ENCODE measurements around the gene RPAP3. TPM values are rescaled to one million over a fixed set of nuclear protein-coding genes. Genes with fewer than 3 reads are reported as not detected.

RPAP3 gene
- polyA plus RNA-seq, 3 donors = 9.6 to 20.6 (median 19.0) TPM

DNA sequence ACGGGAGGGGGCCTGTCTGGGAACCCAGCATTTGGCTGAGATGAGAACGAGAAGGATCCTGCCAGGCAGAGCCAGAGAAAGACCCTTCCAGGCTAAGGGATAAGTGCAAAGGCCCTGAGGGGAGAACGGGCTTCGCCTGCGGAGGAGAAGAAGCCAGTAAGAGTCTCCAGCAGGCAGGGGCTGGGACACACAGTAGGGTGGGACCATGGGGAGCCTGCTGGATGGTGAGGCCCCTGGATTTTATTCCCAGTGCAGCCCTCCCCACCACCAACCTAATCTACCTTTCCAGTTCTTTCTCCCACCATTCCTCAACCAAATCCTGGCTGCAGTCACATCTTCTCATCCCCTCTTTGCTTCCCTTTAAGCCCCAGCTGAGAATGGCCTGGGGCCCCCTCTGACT is 40.2 kb upstream of the RPAP3 start:
- WGBS (ENCODE audit: insufficient coverage) = 96% methylated on average over 4 of the region's 5 CpGs
- Histone ChIP-seq H3K27ac (ENCODE audit: low read depth in 1 of 2, low read length in 2 of 2) (no peak overlapping the region), H3K4me2 (replicated peaks; ENCODE audit: extremely low read depth, low read length, poor library complexity, severe bottlenecking) (no peak overlapping the region)

DNA sequence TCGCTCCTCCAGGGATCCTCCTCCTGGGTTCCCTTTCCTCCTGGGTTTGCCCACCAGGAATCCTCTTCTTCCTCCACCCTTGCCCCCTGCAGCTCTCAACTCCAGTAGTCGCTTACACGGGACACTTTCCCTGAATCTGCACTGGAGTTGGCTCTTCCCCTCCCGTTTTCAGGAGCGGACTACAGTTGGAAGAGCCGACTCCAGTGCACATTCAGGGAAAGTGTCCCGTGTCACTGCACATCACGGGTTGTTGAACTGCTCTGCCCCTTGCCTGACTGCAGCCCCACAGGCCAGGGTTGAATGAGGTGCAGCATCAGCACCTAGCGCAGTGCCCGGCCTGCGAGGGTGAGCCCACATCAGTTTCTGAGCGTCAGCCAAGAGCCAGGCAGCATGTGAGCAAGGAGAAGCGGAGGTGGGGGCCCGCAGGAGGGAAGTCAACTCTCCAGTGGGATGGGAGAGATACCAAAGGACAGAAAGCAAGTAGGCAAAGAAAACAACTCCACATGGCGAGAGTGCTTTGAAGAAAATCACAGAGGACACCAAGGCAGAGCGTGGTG is 39.7 kb upstream of the RPAP3 start:
- H3K4me3 Mint-ChIP-seq = no peak overlapping the region
- no peaks in the 10 kb centered on the region for H3K36me3 Mint-ChIP-seq
- TF ChIP-seq, protein P1, sequence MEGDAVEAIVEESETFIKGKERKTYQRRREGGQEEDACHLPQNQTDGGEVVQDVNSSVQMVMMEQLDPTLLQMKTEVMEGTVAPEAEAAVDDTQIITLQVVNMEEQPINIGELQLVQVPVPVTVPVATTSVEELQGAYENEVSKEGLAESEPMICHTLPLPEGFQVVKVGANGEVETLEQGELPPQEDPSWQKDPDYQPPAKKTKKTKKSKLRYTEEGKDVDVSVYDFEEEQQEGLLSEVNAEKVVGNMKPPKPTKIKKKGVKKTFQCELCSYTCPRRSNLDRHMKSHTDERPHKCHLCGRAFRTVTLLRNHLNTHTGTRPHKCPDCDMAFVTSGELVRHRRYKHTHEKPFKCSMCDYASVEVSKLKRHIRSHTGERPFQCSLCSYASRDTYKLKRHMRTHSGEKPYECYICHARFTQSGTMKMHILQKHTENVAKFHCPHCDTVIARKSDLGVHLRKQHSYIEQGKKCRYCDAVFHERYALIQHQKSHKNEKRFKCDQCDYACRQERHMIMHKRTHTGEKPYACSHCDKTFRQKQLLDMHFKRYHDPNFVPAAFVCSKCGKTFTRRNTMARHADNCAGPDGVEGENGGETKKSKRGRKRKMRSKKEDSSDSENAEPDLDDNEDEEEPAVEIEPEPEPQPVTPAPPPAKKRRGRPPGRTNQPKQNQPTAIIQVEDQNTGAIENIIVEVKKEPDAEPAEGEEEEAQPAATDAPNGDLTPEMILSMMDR (IDR thresholded peaks at IDR 0.05) = no peak
- H3K27ac Mint-ChIP-seq = peak overlapping the region in 1 of 7 donors; percentile 18
- Histone ChIP-seq H3K4me2 (replicated peaks; ENCODE audit: extremely low read depth, low read length, poor library complexity, severe bottlenecking) (no peak overlapping the region), H3K36me3 (replicated peaks in 1 of 2; ENCODE audit: control insufficient read depth in 1 of 2, insufficient read depth in 2 of 2, low read length in 2 of 2) (no peaks in the 10 kb centered on the region), H3K4me1 (ENCODE audit: control insufficient read depth in 1 of 2, insufficient read depth in 2 of 2, low read length in 2 of 2) (peaks cover 20 to 21% of the 10 kb centered on the region in 2 donors), H3K9me3 (replicated peaks in 1 of 2; ENCODE audit: control insufficient read depth in 1 of 2, insufficient read depth in 1 of 2, low read length in 2 of 2) (no peaks in the 10 kb centered on the region), H3K27me3 (ENCODE audit: control insufficient read depth in 2 of 2, insufficient read depth in 2 of 2, low read length in 2 of 2) (no peaks in the 10 kb centered on the region), H3K9ac (ENCODE audit: insufficient read depth, low read length, poor library complexity, severe bottlenecking) (no peak overlapping the region), H3K27ac (ENCODE audit: low read depth in 1 of 2, low read length in 2 of 2) (no peak overlapping the region), H3K4me3 (replicated peaks in 1 of 3; ENCODE audit: low read depth in 2 of 3, low read length in 3 of 3) (no peak overlapping the region), H3K79me2 (ENCODE audit: insufficient read depth, low read length) (no peaks in the 10 kb centered on the region), H4K20me1 (ENCODE audit: insufficient read depth, low read length) (no peaks in the 10 kb centered on the region), H2AFZ (ENCODE audit: insufficient read depth, low read depth, low read length, poor library complexity, severe bottlenecking) (no peak overlapping the region)
- intact Hi-C loops (cut with micrococcal nuclease) = no loop called here
- peaks cover 14 to 30% (median 18%) of the 10 kb centered on the region in 3 donors for H3K27me3 Mint-ChIP-seq (ENCODE audit: low read depth in 3 of 3)
- DNase-seq = no peak
- peaks cover 0 to 1% (median 0%) of the 10 kb centered on the region in 7 donors for H3K9me3 Mint-ChIP-seq
- WGBS (ENCODE audit: insufficient coverage) = 95% methylated on average over 14 of the region's 16 CpGs
- peaks cover 35% of the 10 kb centered on the region for H3K4me1 Mint-ChIP-seq

More for the DNA sequence above, 40.2 kb upstream of the RPAP3 start:
- Histone ChIP-seq H3K36me3 (replicated peaks in 1 of 2; ENCODE audit: control insufficient read depth in 1 of 2, insufficient read depth in 2 of 2, low read length in 2 of 2) (no peaks in the 10 kb centered on the region), H3K4me1 (ENCODE audit: control insufficient read depth in 1 of 2, insufficient read depth in 2 of 2, low read length in 2 of 2) (peaks cover 17 to 21% of the 10 kb centered on the region in 2 donors), H4K20me1 (ENCODE audit: insufficient read depth, low read length) (no peaks in the 10 kb centered on the region), H3K79me2 (ENCODE audit: insufficient read depth, low read length) (no peaks in the 10 kb centered on the region), H2AFZ (ENCODE audit: insufficient read depth, low read depth, low read length, poor library complexity, severe bottlenecking) (no peak overlapping the region), H3K9ac (ENCODE audit: insufficient read depth, low read length, poor library complexity, severe bottlenecking) (no peak overlapping the region), H3K27me3 (ENCODE audit: control insufficient read depth in 2 of 2, insufficient read depth in 2 of 2, low read length in 2 of 2) (no peaks in the 10 kb centered on the region), H3K9me3 (replicated peaks in 1 of 2; ENCODE audit: control insufficient read depth in 1 of 2, insufficient read depth in 1 of 2, low read length in 2 of 2) (no peaks in the 10 kb centered on the region), H3K4me3 (replicated peaks in 1 of 3; ENCODE audit: low read depth in 2 of 3, low read length in 3 of 3) (no peak overlapping the region)
- Mint-ChIP-seq H3K27ac (no peak overlapping the region), H3K36me3 (no peaks in the 10 kb centered on the region), H3K27me3 (ENCODE audit: low read depth in 3 of 3) (peaks cover 14 to 30% (median 18%) of the 10 kb centered on the region in 3 donors), H3K4me1 (peaks cover 34% of the 10 kb centered on the region), H3K9me3 (peaks cover 0 to 1% (median 0%) of the 10 kb centered on the region in 7 donors), H3K4me3 (no peak overlapping the region)
- TF ChIP-seq, protein P1 (IDR thresholded peaks at IDR 0.05) = no peak
- DNase-seq = no peak
- intact Hi-C loops (cut with micrococcal nuclease) = no loop called here
